CD4-positive, alpha-beta T cell treated with Interleukin-15 for 4 hours (primary cell): ENCODE data around the gene PTGIS.
"Not testable (repeated sequence)": the region's sequence is repeated elsewhere in the genome, so short reads cannot be mapped to it uniquely, and the experiment has no call there.

Source experiments
- DNase-seq: peaks from one replicate; pipeline ENCODE4 v3.0.0-alpha.2; 2020; ENCODE audit warnings: low spot score

The PTGIS gene

DNA sequence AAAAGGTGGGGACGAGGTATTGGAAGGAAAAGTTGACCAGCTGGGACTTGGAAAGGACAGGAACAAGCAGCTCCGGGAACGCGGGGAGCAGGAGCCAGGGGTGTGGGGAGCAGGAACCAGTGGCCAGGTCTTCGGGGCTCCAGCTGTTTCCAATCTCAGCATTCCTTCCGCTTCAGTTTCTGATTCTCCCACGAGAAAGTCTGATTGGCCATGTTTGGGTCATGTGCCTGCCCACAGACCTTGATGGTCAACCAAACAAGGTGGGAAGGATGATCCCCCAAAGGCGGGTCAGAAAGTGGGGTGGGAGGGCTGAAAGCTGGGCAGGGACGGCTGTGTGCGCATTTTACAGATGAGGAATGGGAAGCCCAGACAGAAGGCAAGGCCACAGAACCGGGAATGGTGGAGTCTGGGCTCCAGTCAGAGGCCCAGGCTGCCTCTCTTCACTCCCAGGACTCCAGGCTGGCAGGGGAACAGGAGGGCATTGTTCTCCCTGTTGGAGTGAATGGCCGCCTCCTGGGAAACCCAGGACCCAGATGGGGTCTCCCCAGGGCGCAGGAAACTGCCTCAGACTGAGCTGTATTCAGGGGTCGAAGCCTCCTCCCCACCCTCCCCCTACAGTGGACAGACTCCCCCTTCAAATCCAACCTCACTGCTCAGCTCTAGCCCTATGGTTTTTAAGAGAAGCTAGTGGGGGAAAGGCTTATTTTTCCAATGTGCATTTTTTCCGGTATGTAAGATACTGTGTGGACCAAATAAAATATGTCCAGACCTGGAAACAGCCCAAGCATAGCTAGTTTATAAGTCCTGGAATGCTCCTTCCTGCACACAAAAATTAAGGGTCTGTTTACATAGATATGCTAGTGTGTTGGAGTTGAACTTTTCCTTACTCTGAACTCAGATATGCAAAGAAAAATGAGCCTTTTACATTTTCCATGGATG is 12.2 kb upstream of the PTGIS start:
- no peak for DNase-seq

DNA sequence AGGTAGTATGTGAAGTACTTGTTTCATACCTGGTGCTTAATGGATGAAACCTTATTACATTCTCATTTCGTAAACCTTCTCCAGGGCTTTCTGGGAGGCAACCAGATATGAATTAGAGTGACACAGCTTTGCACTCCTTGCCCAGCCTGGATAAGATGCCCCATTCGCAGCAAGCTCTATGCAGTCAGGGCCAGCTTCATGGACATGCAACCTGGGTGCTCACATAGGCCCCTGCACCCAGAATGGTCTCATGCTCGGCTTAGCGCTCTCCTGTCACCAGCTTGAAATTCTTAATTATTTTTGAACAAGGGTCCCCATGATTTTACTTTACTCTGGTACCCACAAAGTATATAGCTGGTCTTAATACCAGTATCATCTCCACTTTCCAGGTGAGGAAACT is 11.3 kb upstream of the PTGIS start:
- DNase-seq: no peak

DNA sequence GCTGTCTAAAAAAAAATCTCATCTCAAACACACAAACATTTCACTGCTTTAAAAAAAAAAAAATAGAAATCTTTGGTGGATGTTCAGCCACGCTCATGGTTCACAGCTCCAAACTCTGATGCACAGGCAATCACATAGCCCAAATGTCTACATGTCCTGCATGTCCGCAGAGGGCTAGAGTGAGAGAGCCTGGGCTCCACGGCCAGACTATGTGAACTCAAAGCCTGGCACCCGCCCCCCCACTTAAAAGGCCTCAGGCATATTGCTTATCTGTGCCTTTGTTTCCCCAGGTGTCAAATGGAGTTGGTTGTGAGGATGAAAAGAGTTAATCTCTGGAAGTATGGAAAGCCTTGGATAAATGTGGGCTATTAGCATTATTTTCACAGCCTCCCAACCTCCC is 10.5 kb upstream of the PTGIS start:
- DNase-seq: no peak

DNA sequence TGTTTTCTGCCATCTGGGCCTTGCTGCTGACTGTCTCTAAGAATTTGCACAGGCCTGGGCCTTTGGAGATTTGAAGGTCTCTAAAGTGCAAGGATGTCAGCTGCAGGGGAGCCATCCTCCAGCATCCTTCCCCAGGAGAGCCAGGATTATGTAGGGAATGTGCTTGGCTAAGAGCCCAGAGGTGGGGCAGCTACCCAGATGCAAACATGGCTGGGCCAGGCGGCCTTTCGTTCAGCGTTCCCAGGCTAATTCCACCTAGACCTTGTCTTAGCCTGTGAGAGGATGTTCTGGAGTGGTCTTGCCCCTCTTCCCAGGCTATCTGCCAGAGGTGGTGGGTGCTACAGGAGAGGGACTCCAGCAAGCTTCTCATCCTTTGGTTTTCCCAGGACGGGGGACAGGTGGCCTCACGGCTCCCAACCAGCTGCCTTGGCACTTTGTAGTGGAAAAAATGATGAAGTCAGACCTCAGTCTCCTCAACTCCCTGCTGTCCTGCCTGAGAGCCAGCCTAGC is 7.7 kb upstream of the PTGIS start:
- DNase-seq: no peak

DNA sequence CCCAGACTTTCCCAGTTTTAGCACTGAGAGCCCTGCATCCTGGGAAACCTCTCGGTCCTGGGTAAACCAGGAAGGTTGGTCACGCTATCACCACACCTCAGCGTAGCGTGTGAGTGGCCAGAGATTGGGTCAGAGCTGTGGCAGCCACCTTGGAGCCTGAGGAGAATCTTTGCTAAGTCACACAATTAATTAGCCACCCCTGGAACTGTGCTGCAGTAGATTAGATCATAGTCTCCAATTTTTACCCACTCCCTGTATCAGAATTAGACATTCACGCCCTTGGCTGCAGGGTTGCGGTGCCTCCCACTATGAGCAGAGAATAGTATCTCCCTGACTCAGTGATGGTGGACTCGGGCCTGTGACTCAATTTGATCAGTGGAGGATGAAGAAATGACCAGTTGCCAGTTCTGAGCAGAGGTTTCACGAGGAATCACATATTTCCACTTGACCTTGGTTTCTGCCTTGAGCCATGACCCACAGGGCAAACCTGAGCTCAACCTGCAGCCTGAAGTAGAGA is 6.0 kb upstream of the PTGIS start:
- no peak for DNase-seq

DNA sequence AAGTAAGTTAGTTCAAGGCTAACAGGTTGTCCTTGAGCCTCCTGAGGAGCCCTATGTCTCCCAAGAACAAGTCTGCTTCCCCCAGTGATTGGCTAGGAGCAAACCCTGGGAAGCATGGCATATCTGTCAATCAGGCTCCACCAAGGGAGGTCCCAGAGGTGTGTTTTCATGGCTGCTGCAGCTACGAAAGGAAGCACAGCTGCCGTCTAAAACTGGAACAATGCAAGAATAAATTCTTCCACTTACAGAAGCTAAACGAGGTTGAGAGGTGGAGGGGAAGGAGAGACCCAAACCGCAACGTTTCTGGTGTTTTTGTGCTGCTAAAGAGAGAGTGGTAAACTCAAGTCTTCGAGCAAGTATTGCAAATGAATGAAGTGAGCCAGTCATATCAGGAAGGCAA is 4.9 kb upstream of the PTGIS start:
- DNase-seq: no peak

DNA sequence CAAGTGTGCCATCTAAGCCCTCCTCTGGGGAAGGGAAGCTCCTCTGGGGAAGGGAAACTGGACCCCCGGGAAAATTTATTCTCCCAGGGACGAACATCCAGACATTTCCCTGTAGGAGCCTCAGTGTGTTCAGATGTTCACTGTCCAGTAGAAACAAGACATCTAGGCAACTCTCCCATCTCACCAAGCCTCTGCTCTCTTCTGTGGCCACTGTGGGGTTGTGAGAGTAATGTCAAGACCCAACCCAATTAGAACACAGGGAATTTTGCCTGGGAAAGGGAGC is 3.6 kb upstream of the PTGIS start:
- DNase-seq: no peak

DNA sequence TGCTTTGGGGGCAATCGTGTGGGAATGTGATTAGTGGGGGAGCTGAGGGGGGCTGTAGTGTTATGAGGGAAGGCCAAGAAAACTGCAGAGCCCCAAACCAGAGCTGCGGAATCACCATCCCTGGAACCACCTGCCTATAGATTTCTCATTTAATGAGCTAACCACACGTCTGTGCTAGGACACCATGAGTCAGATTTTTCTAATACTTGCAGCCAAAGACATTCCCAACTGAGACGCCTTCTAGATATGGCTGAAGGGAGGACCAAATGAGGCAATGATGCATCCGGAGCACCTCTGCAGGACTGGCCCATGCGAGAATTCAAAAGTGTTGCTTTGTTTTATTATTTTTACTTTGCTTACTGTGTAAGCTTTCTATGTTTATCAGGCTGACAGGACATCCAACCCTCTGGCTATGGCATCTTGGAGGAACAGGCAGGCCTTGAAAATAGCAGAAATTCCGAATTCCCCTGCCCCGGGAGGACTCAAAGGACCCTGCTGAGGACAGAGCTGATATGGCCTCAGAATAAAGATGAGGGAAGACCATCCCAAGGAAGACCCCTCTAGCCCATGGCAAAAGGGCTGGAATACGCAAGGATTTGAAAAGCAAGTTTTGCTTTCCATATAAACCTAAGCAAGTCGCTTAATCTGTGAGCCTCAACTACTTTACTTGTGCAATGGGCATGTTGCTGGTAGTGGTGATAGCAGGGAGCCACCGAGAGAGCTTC is 3.1 kb upstream of the PTGIS start:
- no peak for DNase-seq

DNA sequence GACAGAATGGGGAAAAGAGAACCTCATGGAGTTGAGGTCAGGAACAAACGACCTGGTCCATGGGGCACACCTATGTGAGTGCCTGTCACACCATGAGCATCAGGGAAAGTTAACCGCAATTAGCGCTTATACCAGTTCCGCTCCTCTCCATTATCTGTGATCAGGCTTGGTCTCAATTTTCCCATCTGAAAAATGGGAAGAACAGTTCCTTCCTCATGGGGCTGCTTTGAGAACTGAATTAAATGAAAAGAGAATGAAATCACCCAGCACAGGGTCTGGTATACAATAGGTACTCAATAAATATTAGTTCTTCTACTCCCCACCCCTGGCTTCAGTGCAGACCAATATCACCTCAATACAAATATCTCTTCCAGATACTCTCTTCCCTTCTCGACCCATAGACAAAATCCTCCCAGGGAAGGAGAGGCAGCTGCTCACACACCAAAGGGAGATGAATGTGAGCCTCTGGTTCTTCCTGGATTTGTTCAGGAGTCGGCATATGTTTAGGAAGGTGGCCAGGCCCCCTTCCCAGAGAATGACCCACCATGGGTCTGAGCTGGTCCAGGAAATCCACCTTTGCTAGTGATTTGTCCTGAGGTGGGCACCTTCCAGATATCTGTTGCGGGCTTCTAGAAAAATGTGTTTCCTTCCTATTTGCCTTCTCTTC is 2.4 kb upstream of the PTGIS start:
- DNase-seq: no peak

DNA sequence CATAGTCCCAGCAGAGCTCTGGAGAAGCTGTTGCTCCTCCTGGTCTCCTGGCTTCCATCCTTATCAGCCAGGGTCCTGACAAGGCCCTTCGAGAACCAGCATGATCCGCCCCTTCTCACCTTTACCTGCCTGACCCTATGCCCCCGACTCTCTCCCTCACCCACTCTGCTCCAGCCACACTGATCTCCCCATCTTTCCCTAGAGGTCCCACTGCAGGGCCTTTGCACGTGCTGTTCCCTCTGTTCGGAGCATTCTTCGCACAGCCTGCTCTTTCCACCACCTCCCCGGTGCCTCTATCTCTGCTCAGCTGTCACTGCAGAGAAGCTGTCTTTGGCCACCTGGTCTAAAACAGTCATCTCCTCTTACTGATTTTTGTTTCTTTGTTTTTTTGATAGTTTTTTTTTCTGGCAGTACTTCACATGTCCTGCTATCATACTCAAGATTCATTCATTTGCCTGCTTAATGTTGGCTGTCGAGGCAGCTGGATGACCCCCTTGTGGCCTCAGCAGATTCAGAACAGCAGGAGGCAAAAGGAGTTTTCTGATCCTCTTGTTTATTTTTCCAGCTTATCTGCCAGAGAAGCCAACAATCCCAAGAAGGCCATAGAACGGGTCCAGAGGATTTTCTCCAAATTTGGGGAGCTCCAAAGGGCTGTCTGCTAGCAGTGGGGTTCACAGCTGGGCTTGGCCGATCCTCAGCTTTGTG is 1.6 kb upstream of the PTGIS start:
- DNase-seq: no peak

DNA sequence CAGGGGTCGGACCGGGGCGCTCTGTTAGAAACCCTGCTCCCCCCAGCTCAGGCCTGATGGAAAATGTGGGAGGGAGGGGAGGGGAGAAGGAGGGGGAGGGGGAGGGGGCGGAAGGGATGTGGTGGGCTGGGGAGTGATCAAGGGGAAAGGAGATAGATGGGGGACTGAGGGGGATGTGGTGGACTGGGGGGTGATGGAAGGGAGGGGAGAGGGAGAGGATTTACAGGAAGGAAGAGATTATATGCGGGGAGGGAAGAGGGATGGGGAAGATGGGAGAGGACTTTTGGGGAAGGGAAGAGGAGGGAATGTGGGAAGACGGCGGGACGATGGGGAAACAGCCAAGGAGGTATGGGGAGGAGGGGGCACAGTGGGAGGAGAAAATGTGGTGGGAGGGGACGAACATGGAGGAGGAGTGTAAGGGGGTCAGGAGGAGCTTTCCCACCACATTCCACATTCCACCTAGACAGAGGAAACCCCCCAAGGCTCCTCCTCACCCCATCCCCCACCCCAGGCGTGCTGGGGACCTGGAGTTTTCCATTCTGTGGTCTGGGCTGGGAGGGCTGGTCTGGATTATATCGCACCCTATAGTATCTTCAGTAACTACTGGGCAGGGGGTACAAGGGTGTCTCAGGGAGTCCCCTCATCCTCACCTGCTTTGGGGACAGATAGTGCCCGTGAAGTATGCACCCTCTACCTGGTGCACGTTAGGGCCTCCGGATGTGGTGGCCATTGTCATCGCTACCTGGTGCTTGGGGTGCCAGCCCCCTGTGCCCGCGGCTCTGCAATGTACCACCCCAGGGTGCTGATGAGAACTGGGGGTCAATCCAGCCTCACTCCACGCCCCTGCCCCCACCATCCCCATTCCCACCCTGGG is 578 bp upstream of the PTGIS start:
- DNase-seq: no peak

DNA sequence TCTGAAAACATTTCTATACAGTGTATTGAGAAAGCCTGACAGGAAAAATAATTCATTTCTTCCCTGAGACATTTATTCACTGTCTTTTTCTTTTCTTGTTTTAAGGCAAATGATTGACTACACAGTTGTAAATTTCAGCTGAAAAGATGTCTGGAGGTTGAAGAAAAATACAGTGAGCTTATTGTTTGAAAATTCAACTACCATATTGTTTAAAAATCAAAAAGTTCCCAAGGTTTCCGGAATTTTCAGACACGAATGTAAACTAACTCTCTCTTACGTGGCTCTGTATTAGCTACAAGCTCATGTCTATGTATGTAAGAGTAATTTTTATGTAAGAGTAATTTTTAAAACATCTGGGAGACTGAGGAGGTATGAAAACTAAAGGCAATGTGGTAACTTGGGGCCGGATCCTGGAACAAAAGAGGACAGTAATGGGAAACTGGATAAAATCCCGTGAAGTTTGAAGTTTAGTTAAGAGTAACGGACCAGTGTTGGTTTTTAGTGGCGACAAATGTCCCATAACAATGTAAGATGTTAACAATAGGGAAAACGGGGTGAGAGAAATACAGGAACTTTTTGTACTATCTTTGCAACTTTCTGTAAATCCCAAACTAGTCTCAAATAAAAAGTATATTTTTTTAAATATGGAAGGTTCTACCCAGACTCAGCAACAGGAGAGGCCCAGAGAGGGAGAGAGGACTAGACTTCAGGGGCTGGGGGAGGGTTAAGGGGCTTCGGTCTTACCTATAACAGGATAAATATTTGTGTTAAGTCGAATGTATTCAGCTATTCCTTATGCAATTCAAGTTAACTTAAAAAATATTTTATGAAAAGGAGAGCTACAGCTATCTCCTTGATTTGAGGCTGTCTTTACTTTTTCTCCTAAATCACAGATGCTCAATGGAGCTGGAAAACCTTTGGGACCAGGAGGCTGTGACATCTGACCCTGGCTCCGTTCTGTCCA is 1.3 kb downstream of the PTGIS start:
- DNase-seq: no peak

DNA sequence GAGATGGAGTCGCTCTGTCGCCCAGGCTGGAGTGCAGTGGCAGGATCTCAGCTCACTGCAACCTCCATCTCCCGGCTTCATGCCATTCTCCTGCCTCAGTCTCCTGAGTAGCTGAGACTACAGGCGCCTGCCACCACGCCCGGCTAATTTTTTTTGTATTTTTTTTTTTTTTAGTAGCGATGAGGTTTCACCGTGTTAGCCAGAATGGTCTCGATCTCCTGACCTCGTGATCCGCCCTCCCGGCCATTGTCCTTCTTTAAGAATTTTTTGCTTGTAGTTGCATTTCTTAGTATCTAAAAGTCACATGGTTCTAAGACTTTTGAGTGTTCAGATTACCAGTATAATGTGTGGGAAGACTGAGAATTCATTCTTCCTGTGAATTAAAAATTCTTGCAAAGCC is 2.9 kb downstream of the PTGIS start:
- DNase-seq: not testable (repeated sequence)

DNA sequence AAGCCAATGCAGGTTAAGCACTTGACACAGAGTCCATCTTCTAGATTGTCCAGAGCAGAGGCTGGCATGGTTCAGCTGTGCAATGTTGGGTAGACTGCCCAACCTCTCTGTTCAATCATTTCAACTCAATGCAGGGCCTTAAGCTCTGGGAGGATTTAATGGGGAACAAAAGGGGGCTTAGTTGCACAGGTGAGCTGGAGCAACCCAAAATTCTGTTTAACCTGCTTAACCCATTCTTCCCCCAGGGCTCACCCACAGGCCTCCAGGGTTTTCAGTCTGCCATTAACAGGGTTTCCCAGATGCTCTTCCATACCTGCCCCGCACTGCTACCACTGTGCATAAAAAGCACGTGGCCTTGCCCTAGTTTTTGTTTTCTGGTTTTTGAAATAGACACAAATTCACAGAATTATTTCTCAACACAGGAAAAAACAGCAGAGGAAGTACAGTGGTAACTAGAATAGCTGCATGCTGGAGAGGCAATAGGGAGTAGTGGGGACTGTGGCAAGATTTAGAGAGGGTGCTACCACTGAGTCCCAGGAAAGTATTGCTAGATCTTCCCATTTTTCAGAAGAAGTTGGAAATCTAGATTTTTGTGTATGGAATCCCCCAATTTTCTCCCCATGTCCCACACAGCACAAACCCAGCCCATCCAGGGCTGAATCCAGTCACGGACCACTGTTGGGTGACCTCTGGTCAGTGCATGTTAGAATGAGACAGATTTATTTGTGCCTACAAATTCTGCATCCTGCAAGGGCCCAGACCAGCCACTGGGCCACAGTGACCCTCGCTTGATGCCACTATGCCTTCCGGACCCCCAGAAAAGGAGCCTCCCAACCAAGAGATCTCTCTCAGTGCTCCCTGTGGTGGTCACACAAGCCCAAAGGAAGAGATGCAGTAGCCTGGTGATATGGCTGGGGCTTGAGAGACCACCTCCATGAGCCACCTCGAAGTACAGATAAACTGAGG is 4.6 kb downstream of the PTGIS start:
- no peak for DNase-seq

DNA sequence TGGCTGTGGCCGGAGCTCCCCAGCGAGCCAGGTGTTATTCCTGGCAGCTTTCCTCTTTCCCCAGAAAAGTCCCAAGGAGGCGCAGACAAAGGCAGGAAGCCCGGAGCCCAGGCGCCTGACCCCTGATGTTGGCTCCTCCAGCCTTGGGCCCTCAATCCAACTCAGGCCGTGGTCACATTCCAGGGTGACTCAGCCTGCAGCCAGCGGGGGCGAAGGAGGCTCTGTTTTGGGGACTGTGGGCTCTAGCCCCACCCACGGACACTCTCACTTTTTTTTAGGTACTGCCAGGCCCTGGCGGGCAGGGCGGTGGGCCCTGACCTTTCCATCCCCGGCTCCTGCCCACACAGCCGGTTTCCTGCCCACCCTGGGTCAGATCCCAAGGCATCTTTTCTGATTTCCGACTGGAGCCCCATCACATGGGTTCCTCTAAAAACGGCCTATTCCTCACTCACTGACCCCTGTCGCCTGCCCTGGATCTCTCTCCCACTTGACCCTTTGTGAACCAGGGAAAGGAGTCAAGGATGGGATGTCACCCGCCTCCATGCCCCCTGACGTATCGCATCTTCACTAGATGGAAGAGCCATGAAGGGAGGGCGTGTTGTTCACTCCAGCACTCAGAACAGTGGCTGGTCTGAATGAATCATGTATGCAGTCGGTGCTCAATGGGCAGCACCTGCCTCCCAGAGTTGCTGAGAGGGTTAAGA is 5.5 kb downstream of the PTGIS start:
- no peak for DNase-seq

DNA sequence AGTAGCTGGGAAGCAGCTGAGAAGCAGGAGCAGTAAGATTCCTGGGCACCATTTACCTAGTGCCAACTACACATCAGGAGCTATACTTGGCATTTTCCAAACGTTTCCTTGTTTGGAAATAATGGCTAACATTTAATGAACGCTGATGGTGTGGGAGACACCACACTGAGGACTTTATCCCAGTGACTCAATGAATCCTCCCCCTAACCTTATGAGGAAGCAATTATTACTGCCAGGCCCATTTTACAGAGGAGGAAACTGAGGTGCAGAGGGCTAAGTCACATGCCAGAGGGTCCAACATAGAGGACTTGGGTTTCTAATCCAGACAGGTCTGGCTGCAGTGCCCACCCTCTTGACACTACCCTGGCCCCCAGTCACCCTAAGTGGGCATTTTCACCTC is 6.1 kb downstream of the PTGIS start:
- DNase-seq: no peak

DNA sequence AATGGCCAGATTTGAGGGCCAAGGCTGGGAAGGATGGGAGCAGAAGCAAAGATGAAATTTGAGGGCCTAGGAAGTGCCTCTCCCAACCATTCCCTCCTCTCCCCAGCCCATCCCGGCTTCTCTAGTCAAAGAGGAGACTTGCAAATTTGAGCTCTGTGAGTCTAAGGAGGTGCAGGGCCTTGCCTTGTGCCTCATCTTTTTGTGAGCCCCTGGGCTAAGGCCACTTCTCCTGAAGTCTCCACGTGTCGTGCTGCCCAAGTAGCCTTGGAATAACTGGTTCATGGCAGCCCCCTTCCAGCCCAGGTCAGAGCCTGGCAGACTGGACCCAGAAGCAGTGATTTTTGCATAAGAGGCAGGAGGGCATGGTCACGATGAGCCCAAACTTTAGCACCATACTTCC is 6.7 kb downstream of the PTGIS start:
- DNase-seq: no peak

DNA sequence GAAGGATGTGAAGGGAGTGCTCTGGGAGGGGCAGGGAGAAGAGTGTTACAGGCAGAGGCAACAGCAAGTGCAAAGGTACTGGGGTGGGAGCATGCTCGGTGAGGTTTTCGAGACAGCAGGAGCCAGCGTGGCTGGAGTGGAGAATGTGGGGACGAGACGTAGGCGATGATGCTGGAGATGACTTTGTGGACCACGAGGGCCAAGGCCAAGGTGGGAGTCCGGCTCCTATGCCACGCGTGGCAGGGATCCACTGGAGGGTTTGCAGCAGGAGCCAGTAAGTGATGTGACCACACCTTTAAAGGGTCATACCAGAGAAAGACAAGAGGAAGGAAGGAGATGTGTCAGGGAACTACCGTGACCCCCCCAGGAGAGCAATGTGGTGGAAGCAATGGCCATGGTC is 7.3 kb downstream of the PTGIS start:
- DNase-seq: no peak
